GM23338 (cell line): Measurements from ENCODE around the gene MRPS11.

Source experiments
- CTCF ChIP-seq, 2 experiments: fragments of 200-600 bp in 1 of 2; sonication (generic) in 1 of 2; conservative IDR thresholded peaks; 2 replicates each; pipeline versions ENCODE4 v1.5.1 to v1.6.1; 2016 to 2017; ENCODE audit warnings: antibody characterized with exemption in 2 of 2, low read depth in 2 of 2, mild to moderate bottlenecking in 2 of 2, moderate library complexity in 1 of 2
- EZH2 ChIP-seq: fragments of 200-600 bp; sonication (generic); IDR thresholded peaks from one replicate; pipeline ENCODE4 v1.8.0; 2017; ENCODE audit warnings: antibody characterized with exemption, mild to moderate bottlenecking, low read depth; ENCODE audit not compliant: unreplicated experiment
- POLR2AphosphoS5 ChIP-seq: IDR thresholded peaks from 2 replicates; pipeline ENCODE4 v1.6.1; 2016; ENCODE audit warnings: antibody characterized with exemption, low read depth

DNA sequence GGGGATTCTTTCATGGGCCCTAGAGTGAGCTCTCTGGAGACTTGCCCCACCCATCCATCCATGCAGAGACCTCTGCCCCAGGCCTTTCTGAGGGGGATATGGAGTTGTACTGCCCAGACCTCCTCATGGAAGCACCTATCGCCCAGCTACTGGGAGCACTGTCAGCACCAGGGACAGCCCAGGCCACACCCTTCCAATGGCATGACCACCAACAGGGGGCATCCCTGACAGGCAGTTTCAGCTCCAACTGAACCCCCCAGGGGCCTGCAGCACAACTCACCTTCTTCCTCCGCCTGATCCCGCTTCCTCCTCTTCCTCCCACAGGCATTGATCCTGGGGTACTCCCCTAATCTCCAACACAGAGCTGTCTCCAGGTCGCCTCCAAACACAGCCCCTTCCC, 21.8 kb downstream of the MRPS11 start:
- TF ChIP-seq EZH2 (no peak), CTCF (conservative IDR thresholded peaks at IDR 0.05; ENCODE audit: low read depth in 2 of 2) (peak; percentile 39 to 64), POLR2AphosphoS5 (no peak)
